Endothelial cell of umbilical vein (primary cell): ENCODE results near the gene STUM. TPM values are rescaled to one million over a fixed set of nuclear protein-coding genes. Genes with fewer than 3 reads are reported as not detected.

Source experiments
- BruUV-seq: library from RNA; stranded (reverse); fragments of 400-500 nt; replicated peaks from 2 replicates; lab custom pipeline; 2021; lab: Mats Ljungman, UMichigan
- CTCF ChIA-PET: fragments of 300-600, 350-600 bp; sonication (Branson Sonifier 250); formaldehyde crosslinking; loops from one replicate; lab custom pipeline; 2021; ENCODE audit warnings: antibody characterized with exemption, inconsistent platforms; lab: Charles Lee
- POLR2A ChIA-PET: fragments of 300-600, 350-600 bp; sonication (Branson Sonifier 250); formaldehyde crosslinking; loops from one replicate; lab custom pipeline; 2021; ENCODE audit warnings: antibody characterized with exemption, inconsistent platforms; lab: Charles Lee
- DNase-seq: peaks from one replicate; pipeline ENCODE4 v3.0.0-alpha.2; 2011; ENCODE audit warnings: low read depth, low spot score
- FAIRE-seq: peaks from 2 replicates; lab custom pipeline; 2011; peaks lifted over from hg19 to GRCh38; lab: Jason Lieb, UNC
- H2AFZ ChIP-seq: 2 replicates; pipeline ENCODE4 v1.6.0; 2012; ENCODE audit warnings: low read depth, low read length, control low read depth, inconsistent platforms
- H3K27ac ChIP-seq: 2 replicates; pipeline ENCODE4 v1.5.1; 2011; ENCODE audit warnings: low read depth, mild to moderate bottlenecking, control low read depth, low read length, moderate library complexity; ENCODE audit not compliant: insufficient read depth
- H3K27me3 ChIP-seq, 2 experiments: 2 replicates each; pipeline versions ENCODE4 v1.6.0 to v1.6.1; 2011; ENCODE audit warnings: low read length in 2 of 2, mixed read lengths in 1 of 2; ENCODE audit not compliant: control insufficient read depth in 2 of 2, insufficient read depth in 2 of 2
- H3K36me3 ChIP-seq, 2 experiments: 2 replicates in 1 of 2; 3 replicates in 1 of 2; pipeline ENCODE4 v1.5.1; 2011; ENCODE audit warnings: low read length in 2 of 2, mild to moderate bottlenecking in 1 of 2, moderate library complexity in 1 of 2; ENCODE audit not compliant: control insufficient read depth in 2 of 2, insufficient read depth in 2 of 2; ENCODE audit errors: extremely low read depth in 1 of 2
- H3K4me1 ChIP-seq: 3 replicates; pipeline ENCODE4 v1.5.1; 2011; ENCODE audit warnings: mild to moderate bottlenecking, low read length; ENCODE audit not compliant: control insufficient read depth, insufficient read depth; ENCODE audit errors: extremely low read depth
- H3K4me2 ChIP-seq: 2 replicates; pipeline ENCODE4 v1.6.1; 2011; ENCODE audit warnings: low read length, control low read depth, mixed read lengths; ENCODE audit not compliant: insufficient read depth
- H3K4me3 ChIP-seq, 3 experiments: fragments of 200-600 bp in 1 of 3; sonication (generic), shearing (Covaris generic) in 1 of 3; replicated peaks in 1 of 3; 2 replicates each; pipeline ENCODE4 v1.5.1; 2011 to 2016; ENCODE audit warnings: control low read depth in 3 of 3, low read length in 3 of 3, mild to moderate bottlenecking in 2 of 3, inconsistent platforms in 1 of 3, low read depth in 1 of 3, moderate library complexity in 1 of 3; ENCODE audit not compliant: insufficient read depth in 1 of 3
- H3K79me2 ChIP-seq: 2 replicates; pipeline ENCODE4 v1.6.0; 2012; ENCODE audit warnings: low read length, inconsistent platforms; ENCODE audit not compliant: control insufficient read depth, insufficient read depth
- H3K9ac ChIP-seq: replicated peaks from 2 replicates; pipeline ENCODE3; 2011; ENCODE audit warnings: low read length, control low read depth; ENCODE audit not compliant: insufficient read depth; ENCODE audit errors: extremely low read depth
- H3K9me1 ChIP-seq: replicated peaks from 3 replicates; pipeline ENCODE4 v1.6.0; 2011; ENCODE audit warnings: mild to moderate bottlenecking, low read length; ENCODE audit not compliant: control insufficient read depth, insufficient read depth; ENCODE audit errors: extremely low read depth
- H3K9me3 ChIP-seq: replicated peaks from 2 replicates; pipeline ENCODE4 v1.5.1; 2012; ENCODE audit warnings: low read length, inconsistent platforms; ENCODE audit not compliant: control insufficient read depth, insufficient read depth
- H4K20me1 ChIP-seq: replicated peaks from 2 replicates; pipeline ENCODE3; 2011; ENCODE audit warnings: mild to moderate bottlenecking, low read length; ENCODE audit not compliant: control insufficient read depth, insufficient read depth; ENCODE audit errors: extremely low read depth
- CTCF ChIP-seq, 2 donors: IDR thresholded peaks; 1 replicate in 1 of 2; 2 replicates in 1 of 2; pipeline ENCODE4 v1.5.1; 2011; ENCODE audit warnings: low read length in 2 of 2, mild to moderate bottlenecking in 2 of 2, moderate library complexity in 2 of 2, control low read depth in 1 of 2, inconsistent platforms in 1 of 2, low read depth in 1 of 2; ENCODE audit not compliant: insufficient read depth in 1 of 2; ENCODE audit errors: extremely low read depth in 1 of 2
- EZH2 ChIP-seq: IDR thresholded peaks from 2 replicates; pipeline ENCODE4 v1.6.1; 2012; ENCODE audit warnings: borderline replicate concordance, low read depth, mild to moderate bottlenecking, moderate library complexity, low read length, inconsistent platforms; ENCODE audit not compliant: severe bottlenecking
- FOS ChIP-seq: IDR thresholded peaks from 2 replicates; pipeline ENCODE4 v1.6.1; 2011; ENCODE audit warnings: mild to moderate bottlenecking, low read length, moderate library complexity, borderline replicate concordance; ENCODE audit not compliant: insufficient read depth
- GATA2 ChIP-seq: IDR thresholded peaks from 2 replicates; pipeline ENCODE4 v1.7.0; 2011; ENCODE audit warnings: low read depth, mild to moderate bottlenecking, moderate library complexity, mixed read lengths, low read length; ENCODE audit not compliant: insufficient read length, insufficient read depth
- JUN ChIP-seq: IDR thresholded peaks from 2 replicates; pipeline ENCODE4 v1.6.1; 2011; ENCODE audit warnings: borderline replicate concordance, low read depth; ENCODE audit not compliant: insufficient read length, insufficient read depth
- POLR2AphosphoS5 ChIP-seq: IDR thresholded peaks from 2 replicates; pipeline ENCODE4 v1.6.1; 2012; ENCODE audit warnings: low read depth, mild to moderate bottlenecking, control low read depth, low read length, moderate library complexity; ENCODE audit not compliant: insufficient read depth
- dilution Hi-C: fragments of 300-500 bp; cut with MboI; formaldehyde crosslinking; loops from one replicate; pipeline ENCODE4 v1.15.0; 2019; ENCODE audit warnings: low sequenced_read_pairs; ENCODE audit not compliant: extremely low pct_ligation_motif_present
- intact Hi-C: fragments of 100-400 bp; cut with micrococcal nuclease; formaldehyde crosslinking; loops from one replicate; pipeline ENCODE4 v1.10.0; 2022
- polyA plus RNA-seq, 4 experiments: library from polyadenylated mRNA; depleted of rRNA in 3 of 4; stranded (reverse) in 3 of 4; unstranded in 1 of 4; fragments of >200 nt; gene quantifications; 2 replicates each; pipeline versions ENCODE4 v1.2.1 to v1.2.3, GENCODE V29; 2011 to 2012; ENCODE audit warnings: missing spikeins in 1 of 4
- total RNA-seq: library from RNA; stranded (reverse); gene quantifications from 2 replicates; pipeline ENCODE4 v1.2.3, GENCODE V29; 2021
- TF ChIP-seq, protein P1 (sequence below): IDR thresholded peaks from 2 replicates; pipeline ENCODE4 v1.6.1; 2011; ENCODE audit not compliant: insufficient read depth, insufficient read length

STUM gene
- total and polyA plus RNA-seq, 2 donors (not counting 3 experiments of a cell fraction or from before 2014, with no cell fraction given), result not detected

DNA sequence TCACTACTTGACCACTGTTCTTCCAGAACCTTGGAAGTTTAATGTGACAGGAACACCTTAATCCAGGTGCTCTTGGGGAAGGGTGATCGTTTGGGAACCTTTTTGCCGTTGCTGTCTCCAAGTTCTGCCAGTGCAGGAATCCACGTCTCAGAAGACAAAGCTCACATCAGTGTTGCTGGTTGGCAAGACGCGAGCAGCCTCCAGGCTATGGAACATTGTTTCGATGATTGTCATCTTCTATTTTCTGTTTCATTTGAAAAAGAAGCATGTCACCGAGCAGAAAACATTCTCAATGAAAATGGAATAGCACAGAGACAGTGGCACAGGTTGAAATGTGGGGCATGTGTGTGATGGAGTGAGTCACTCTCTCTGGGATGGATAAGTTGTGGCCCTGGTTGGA is 11.7 kb downstream of the STUM start:
- TF ChIP-seq EZH2 (no peak), CTCF (IDR thresholded peaks at IDR 0.05; ENCODE audit: extremely low read depth in 1 of 2, insufficient read depth in 1 of 2, low read depth in 1 of 2, low read length in 2 of 2) (no peak), JUN (no peak), FOS (no peak), GATA2 (no peak), POLR2AphosphoS5 (no peak)
- TF ChIP-seq, protein P1, sequence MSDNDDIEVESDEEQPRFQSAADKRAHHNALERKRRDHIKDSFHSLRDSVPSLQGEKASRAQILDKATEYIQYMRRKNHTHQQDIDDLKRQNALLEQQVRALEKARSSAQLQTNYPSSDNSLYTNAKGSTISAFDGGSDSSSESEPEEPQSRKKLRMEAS, result no peak
- H3K9me1 ChIP-seq, result no peaks in the 10 kb centered on the region
- no peak overlapping the region for H3K9ac ChIP-seq
- H2AFZ ChIP-seq, result no peak overlapping the region
- ChIA-PET POLR2A (no interaction called here), CTCF (interaction anchor here (1.4 kb wide), 1 partner anchor 48 kb away, joined by 3 read pairs; no protein-coding TSS in a partner anchor)
- peaks cover 8 to 11% of the 10 kb centered on the region in 2 experiments for H3K27me3 ChIP-seq
- BruUV-seq, result no TSS peak
- no peaks in the 10 kb centered on the region for H4K20me1 ChIP-seq
- no peak overlapping the region for H3K4me2 ChIP-seq
- no peak overlapping the region for H3K27ac ChIP-seq
- dilution Hi-C loops, result no loop called here
- no peaks in the 10 kb centered on the region for H3K9me3 ChIP-seq
- DNase-seq (no peak), FAIRE-seq (no peak)
- no peaks in the 10 kb centered on the region for H3K36me3 ChIP-seq
- H3K4me3 ChIP-seq, result no peak overlapping the region
- H3K4me1 ChIP-seq, result no peaks in the 10 kb centered on the region
- intact Hi-C loops, result no loop called here
- no peaks in the 10 kb centered on the region for H3K79me2 ChIP-seq
